KMS-11 (cell line): ENCODE measurements around the gene TAF11L7.
"Not testable (repeated sequence)": the region's sequence is repeated elsewhere in the genome, so short reads cannot be mapped to it uniquely, and the experiment has no call there.

Experiments
- H2AFZ ChIP-seq: fragments of 200-600 bp; sonication (generic); 2 replicates; pipeline ENCODE4 v1.6.1; 2016; ENCODE audit warnings: antibody characterized with exemption, mixed run types, low read depth
- H3K27ac ChIP-seq: fragments of 200-600 bp; sonication (generic); 2 replicates; pipeline ENCODE4 v1.6.1; 2016; ENCODE audit warnings: mild to moderate bottlenecking, mixed run types
- H3K27me3 ChIP-seq: fragments of 200-600 bp; sonication (generic); 2 replicates; pipeline ENCODE4 v1.6.1; 2017; ENCODE audit warnings: mild to moderate bottlenecking, low read depth, mixed run types, moderate library complexity; ENCODE audit not compliant: insufficient read depth
- H3K36me3 ChIP-seq: fragments of 200-600 bp; sonication (generic); 2 replicates; pipeline ENCODE4 v1.6.1; 2017; ENCODE audit warnings: mild to moderate bottlenecking, mixed run types; ENCODE audit not compliant: insufficient read depth
- H3K4me1 ChIP-seq: fragments of 200-600 bp; sonication (generic); 2 replicates; pipeline ENCODE4 v1.6.1; 2016; ENCODE audit warnings: mild to moderate bottlenecking, low read depth, mixed run types; ENCODE audit not compliant: poor library complexity, severe bottlenecking
- H3K4me2 ChIP-seq: fragments of 200-600 bp; sonication (generic); 2 replicates; pipeline ENCODE4 v1.7.0; 2016; ENCODE audit warnings: mild to moderate bottlenecking, mixed run types
- H3K4me3 ChIP-seq: fragments of 200-600 bp; sonication (generic); IDR thresholded peaks from 2 replicates; pipeline ENCODE4 v1.6.1; 2017; ENCODE audit warnings: low read depth, low read length, mixed read lengths; ENCODE audit not compliant: insufficient read depth
- H3K79me2 ChIP-seq: fragments of 200-600 bp; sonication (generic); 2 replicates; pipeline ENCODE4 v1.6.1; 2016; ENCODE audit warnings: low read depth, mixed run types; ENCODE audit not compliant: insufficient read depth
- H3K9ac ChIP-seq: fragments of 200-600 bp; sonication (generic); 2 replicates; pipeline ENCODE4 v1.6.1; 2016; ENCODE audit warnings: mild to moderate bottlenecking, mixed run types
- H4K20me1 ChIP-seq: fragments of 200-600 bp; sonication (generic); 2 replicates; pipeline ENCODE4 v1.6.1; 2016; ENCODE audit warnings: mild to moderate bottlenecking, mixed run types; ENCODE audit not compliant: insufficient read depth

The TAF11L7 gene

DNA sequence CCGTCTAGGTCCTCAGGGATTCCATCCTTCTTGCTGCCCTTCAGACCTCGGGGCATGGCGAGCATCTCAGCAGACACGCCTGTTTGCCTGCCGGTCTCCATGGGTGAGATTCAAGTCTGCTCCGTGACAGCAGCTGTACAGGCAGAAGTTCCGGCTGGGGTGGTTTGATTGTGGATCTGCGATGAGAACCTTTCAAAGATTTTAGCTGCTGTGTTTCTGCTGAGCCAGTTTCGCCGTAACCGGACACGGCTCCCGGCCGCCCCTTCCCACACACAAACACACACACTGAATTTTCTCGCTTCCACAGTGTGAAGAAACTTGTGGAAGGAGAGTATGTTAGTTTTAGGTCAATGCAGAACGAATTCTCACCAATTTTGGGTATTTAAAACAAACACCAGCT, 5.3 kb upstream of the TAF11L7 start, which contains the start of gene TAF11L8:
Gene TAF11L8, minus strand, starts transcription at position 101 of the 400 bp plus-strand sequence.
- H3K27ac ChIP-seq, H3K27me3 ChIP-seq, H3K4me2 ChIP-seq, H3K4me3 ChIP-seq, H3K9ac ChIP-seq, H2AFZ ChIP-seq, H3K36me3 ChIP-seq, H3K79me2 ChIP-seq, H4K20me1 ChIP-seq, H3K4me1 ChIP-seq: not testable (repeated sequence)
